Mesenchymal stem cell (in vitro differentiated cells and primary cell): Measurements from ENCODE around the gene FAM234B.

ENCODE experiments used
- DNase-seq: peaks from one replicate; pipeline ENCODE4 v3.0.0-alpha.2; 2013
- H2AFZ ChIP-seq: one replicate; pipeline ENCODE4 v1.6.1; 2013; ENCODE audit warnings: low read depth, mild to moderate bottlenecking, control low read depth, inconsistent platforms, low read length, moderate library complexity
- H2AK5ac ChIP-seq: 2 replicates; pipeline ENCODE4 v1.6.1; 2013; ENCODE audit warnings: low read length, moderate library complexity, mild to moderate bottlenecking, inconsistent platforms; ENCODE audit not compliant: severe bottlenecking
- H2BK120ac ChIP-seq: one replicate; pipeline ENCODE4 v1.6.1; 2013; ENCODE audit warnings: low read depth, mild to moderate bottlenecking, inconsistent platforms, low read length, moderate library complexity
- H2BK12ac ChIP-seq, 2 experiments: one replicate each; pipeline ENCODE4 v1.6.1; 2013; ENCODE audit warnings: inconsistent platforms in 2 of 2, low read length in 2 of 2, mild to moderate bottlenecking in 2 of 2, moderate library complexity in 2 of 2, control low read depth in 1 of 2
- H2BK15ac ChIP-seq: one replicate; pipeline ENCODE4 v1.6.1; 2013; ENCODE audit warnings: mild to moderate bottlenecking, low read depth, inconsistent platforms; ENCODE audit not compliant: poor library complexity, severe bottlenecking
- H2BK5ac ChIP-seq: 2 replicates; pipeline ENCODE4 v1.6.1; 2013; ENCODE audit warnings: low read depth, mild to moderate bottlenecking, low read length, control low read depth, inconsistent platforms; ENCODE audit not compliant: poor library complexity, severe bottlenecking
- H3K14ac ChIP-seq, 2 experiments: one replicate each; pipeline ENCODE4 v1.6.1; 2013; ENCODE audit warnings: inconsistent platforms in 2 of 2, low read length in 2 of 2, control low read depth in 1 of 2, mild to moderate bottlenecking in 1 of 2, moderate library complexity in 1 of 2
- H3K18ac ChIP-seq, 2 experiments: one replicate each; pipeline ENCODE4 v1.6.1; 2013; ENCODE audit warnings: inconsistent platforms in 2 of 2, low read length in 2 of 2, control low read depth in 1 of 2, low read depth in 1 of 2, mild to moderate bottlenecking in 1 of 2
- H3K23ac ChIP-seq, 2 experiments: one replicate each; pipeline ENCODE4 v1.6.1; 2013; ENCODE audit warnings: inconsistent platforms in 2 of 2, low read length in 2 of 2, mild to moderate bottlenecking in 2 of 2, moderate library complexity in 2 of 2, control low read depth in 1 of 2
- H3K27ac ChIP-seq: 2 replicates; pipeline ENCODE4 v1.5.1; 2013; ENCODE audit warnings: mild to moderate bottlenecking, moderate library complexity, low read length, control low read depth, inconsistent platforms; ENCODE audit not compliant: poor library complexity, severe bottlenecking
- H3K27me3 ChIP-seq, 2 experiments: 2 replicates each; pipeline versions ENCODE4 v1.6.1 to v1.7.0; 2013; ENCODE audit warnings: low read length in 2 of 2, mild to moderate bottlenecking in 2 of 2, moderate library complexity in 2 of 2, control low read depth in 1 of 2, inconsistent platforms in 1 of 2; ENCODE audit not compliant: control insufficient read depth in 1 of 2, insufficient read depth in 1 of 2
- H3K36me3 ChIP-seq, 2 experiments: 2 replicates each; pipeline versions ENCODE4 v1.6.1 to v1.7.0; 2013; ENCODE audit warnings: low read length in 2 of 2, control low read depth in 1 of 2, inconsistent platforms in 1 of 2, low read depth in 1 of 2, mild to moderate bottlenecking in 1 of 2; ENCODE audit not compliant: insufficient read depth in 2 of 2, control insufficient read depth in 1 of 2
- H3K4ac ChIP-seq, 2 experiments: one replicate each; pipeline ENCODE4 v1.6.1; 2013; ENCODE audit warnings: inconsistent platforms in 2 of 2, low read length in 2 of 2, mild to moderate bottlenecking in 2 of 2, moderate library complexity in 2 of 2, control low read depth in 1 of 2, low read depth in 1 of 2
- H3K4me1 ChIP-seq: 2 replicates; pipeline ENCODE4 v1.6.1; 2013; ENCODE audit warnings: low read depth, low read length, control low read depth; ENCODE audit not compliant: control insufficient read depth, insufficient read depth
- H3K4me2 ChIP-seq: 2 replicates; pipeline ENCODE4 v1.6.1; 2013; ENCODE audit warnings: low read length, mild to moderate bottlenecking, inconsistent platforms; ENCODE audit not compliant: poor library complexity, severe bottlenecking
- H3K4me3 ChIP-seq, 2 experiments: 2 replicates each; pipeline versions ENCODE4 v1.5.1 to v1.7.0; 2013; ENCODE audit warnings: low read length in 2 of 2, mild to moderate bottlenecking in 2 of 2, control low read depth in 1 of 2, low read depth in 1 of 2; ENCODE audit not compliant: insufficient read depth in 1 of 2
- H3K79me1 ChIP-seq: replicated peaks from 2 replicates; pipeline ENCODE4 v1.6.1; 2013; ENCODE audit warnings: mild to moderate bottlenecking, control low read depth, low read length, inconsistent platforms; ENCODE audit not compliant: poor library complexity, severe bottlenecking
- H3K9ac ChIP-seq: 2 replicates; pipeline ENCODE4 v1.7.0; 2013; ENCODE audit warnings: mild to moderate bottlenecking, low read length, moderate library complexity
- H3K9me3 ChIP-seq: 2 replicates; pipeline ENCODE4 v1.7.0; 2013; ENCODE audit warnings: mild to moderate bottlenecking, low read length; ENCODE audit not compliant: control insufficient read depth
- H4K8ac ChIP-seq: one replicate; pipeline ENCODE4 v1.6.1; 2013; ENCODE audit warnings: inconsistent platforms, mild to moderate bottlenecking, low read length, moderate library complexity
- H4K91ac ChIP-seq: one replicate; pipeline ENCODE4 v1.6.1; 2013; ENCODE audit warnings: mild to moderate bottlenecking, low read length, inconsistent platforms
- WGBS: methylation state at CpG from one replicate; pipeline ENCODE4 v1.1.7; 2013; ENCODE audit warnings: mixed read lengths; 5-methylcytosine and 5-hydroxymethylcytosine counted together

Gene FAM234B

GRCh38 chr12:13066459-13066858 is 22.3 kb downstream of the FAM234B start:
- Histone ChIP-seq H4K91ac (no peak overlapping the region), H3K79me1 (no peaks in the 10 kb centered on the region), H2BK5ac (no peak overlapping the region), H2AFZ (no peak overlapping the region), H3K27me3 (no peaks in the 10 kb centered on the region), H4K8ac (no peak overlapping the region), H3K4me1 (no peaks in the 10 kb centered on the region), H3K14ac (no peak overlapping the region), H3K23ac (no peak overlapping the region), H3K4ac (no peak overlapping the region), H2BK120ac (no peak overlapping the region), H3K36me3 (peaks cover 0 to 68% of the 10 kb centered on the region in 2 experiments), H3K4me2 (no peak overlapping the region), H2BK12ac (no peak overlapping the region), H3K18ac (no peak overlapping the region), H3K9ac (no peak overlapping the region), H3K4me3 (no peak overlapping the region), H2BK15ac (no peak overlapping the region), H3K27ac (no peak overlapping the region), H3K9me3 (no peaks in the 10 kb centered on the region), H2AK5ac (no peak overlapping the region)
- DNase-seq = no peak
- WGBS = 90% methylated on average over 7 of the region's 7 CpGs

GRCh38 chr12:13067322-13067721 is 23.1 kb downstream of the FAM234B start:
- H3K18ac ChIP-seq = no peak overlapping the region
- DNase-seq = no peak
- H3K9ac ChIP-seq = no peak overlapping the region
- no peaks in the 10 kb centered on the region for H3K4me1 ChIP-seq
- no peaks in the 10 kb centered on the region for H3K27me3 ChIP-seq
- no peak overlapping the region for H3K14ac ChIP-seq
- H2BK120ac ChIP-seq = no peak overlapping the region
- no peak overlapping the region for H3K4ac ChIP-seq
- H4K91ac ChIP-seq = no peak overlapping the region
- H2BK15ac ChIP-seq = no peak overlapping the region
- H3K36me3 ChIP-seq = peaks cover 0 to 66% of the 10 kb centered on the region in 2 experiments
- no peak overlapping the region for H2AFZ ChIP-seq
- WGBS = 81% methylated on average over 1 of the region's 1 CpG
- H3K9me3 ChIP-seq = no peaks in the 10 kb centered on the region
- no peak overlapping the region for H3K4me2 ChIP-seq
- H3K23ac ChIP-seq = no peak overlapping the region
- H3K79me1 ChIP-seq = no peaks in the 10 kb centered on the region
- H4K8ac ChIP-seq = no peak overlapping the region
- no peak overlapping the region for H2BK12ac ChIP-seq
- no peak overlapping the region for H2AK5ac ChIP-seq
- no peak overlapping the region for H3K27ac ChIP-seq
- no peak overlapping the region for H3K4me3 ChIP-seq
- H2BK5ac ChIP-seq = no peak overlapping the region

GRCh38 chr12:13069380-13069779 is 25.2 kb downstream of the FAM234B start:
- Histone ChIP-seq H3K18ac (no peak overlapping the region), H4K91ac (no peak overlapping the region), H4K8ac (no peak overlapping the region), H3K27me3 (no peaks in the 10 kb centered on the region), H3K4me2 (no peak overlapping the region), H3K36me3 (peaks cover 0 to 59% of the 10 kb centered on the region in 2 experiments), H3K79me1 (no peaks in the 10 kb centered on the region), H3K23ac (no peak overlapping the region), H2AFZ (no peak overlapping the region), H2BK120ac (no peak overlapping the region), H3K14ac (no peak overlapping the region), H3K9ac (no peak overlapping the region), H2BK12ac (no peak overlapping the region), H2AK5ac (no peak overlapping the region), H3K4me3 (no peak overlapping the region), H3K4me1 (no peaks in the 10 kb centered on the region), H2BK5ac (no peak overlapping the region), H3K9me3 (no peaks in the 10 kb centered on the region), H3K4ac (no peak overlapping the region), H2BK15ac (no peak overlapping the region), H3K27ac (no peak overlapping the region)
- DNase-seq = no peak
- WGBS = 94% methylated on average over 6 of the region's 6 CpGs

- Histone ChIP-seq H3K23ac (no peak overlapping the region), H3K9ac (no peak overlapping the region), H3K27ac (no peak overlapping the region), H3K14ac (no peak overlapping the region), H2BK120ac (no peak overlapping the region), H2AK5ac (no peak overlapping the region), H3K4me1 (peaks cover 7% of the 10 kb centered on the region), H4K8ac (no peak overlapping the region), H3K18ac (no peak overlapping the region), H3K36me3 (peaks cover 4 to 70% of the 10 kb centered on the region in 2 experiments), H3K79me1 (no peaks in the 10 kb centered on the region), H2AFZ (no peak overlapping the region), H3K4me2 (no peak overlapping the region), H4K91ac (no peak overlapping the region), H3K4ac (no peak overlapping the region), H3K9me3 (no peaks in the 10 kb centered on the region), H2BK12ac (no peak overlapping the region), H2BK5ac (no peak overlapping the region), H2BK15ac (no peak overlapping the region), H3K27me3 (no peaks in the 10 kb centered on the region), H3K4me3 (no peak overlapping the region)
- 82% methylated on average over 8 of the region's 10 CpGs for WGBS
- DNase-seq = no peak
These were observed 27.4 kb downstream of the FAM234B start for GRCh38 chr12:13071305-13072280.
